HUES64 (cell line): ENCODE data around the gene GYG2.
A peak's percentile ranks its signal among the peaks of the same experiment; 100 is the strongest.
"Not testable (repeated sequence)": the region's sequence is repeated elsewhere in the genome, so short reads cannot be mapped to it uniquely, and the experiment has no call there.

Source experiments
- H3K27ac ChIP-seq: 2 replicates; pipeline ENCODE4 v1.7.0; 2013; ENCODE audit warnings: low read depth, low read length, inconsistent platforms
- H3K27me3 ChIP-seq: 2 replicates; pipeline ENCODE4 v1.6.1; 2013; ENCODE audit warnings: mild to moderate bottlenecking, low read length; ENCODE audit not compliant: insufficient read depth
- H3K36me3 ChIP-seq: 2 replicates; pipeline ENCODE4 v1.6.1; 2013; ENCODE audit warnings: mild to moderate bottlenecking, low read length; ENCODE audit not compliant: insufficient read depth
- H3K4me1 ChIP-seq: 2 replicates; pipeline ENCODE4 v1.6.1; 2013; ENCODE audit warnings: mild to moderate bottlenecking, low read length, moderate library complexity; ENCODE audit not compliant: insufficient read depth
- H3K4me3 ChIP-seq: 2 replicates; pipeline ENCODE4 v1.5.1; 2013; ENCODE audit warnings: mild to moderate bottlenecking, low read length, moderate library complexity
- H3K9ac ChIP-seq: 2 replicates; pipeline ENCODE4 v1.6.1; 2013; ENCODE audit warnings: mild to moderate bottlenecking, low read depth, low read length
- H3K9me3 ChIP-seq: 2 replicates; pipeline ENCODE4 v1.6.1; 2013; ENCODE audit warnings: low read depth, low read length; ENCODE audit not compliant: insufficient read depth
- WGBS: fragments of 150-250, 120-280 bp; methylation state at CpG from one replicate; pipeline ENCODE4 v1.1.7; 2013; ENCODE audit warnings: missing lambda C conversion rate; 5-methylcytosine and 5-hydroxymethylcytosine counted together

GYG2 gene

DNA sequence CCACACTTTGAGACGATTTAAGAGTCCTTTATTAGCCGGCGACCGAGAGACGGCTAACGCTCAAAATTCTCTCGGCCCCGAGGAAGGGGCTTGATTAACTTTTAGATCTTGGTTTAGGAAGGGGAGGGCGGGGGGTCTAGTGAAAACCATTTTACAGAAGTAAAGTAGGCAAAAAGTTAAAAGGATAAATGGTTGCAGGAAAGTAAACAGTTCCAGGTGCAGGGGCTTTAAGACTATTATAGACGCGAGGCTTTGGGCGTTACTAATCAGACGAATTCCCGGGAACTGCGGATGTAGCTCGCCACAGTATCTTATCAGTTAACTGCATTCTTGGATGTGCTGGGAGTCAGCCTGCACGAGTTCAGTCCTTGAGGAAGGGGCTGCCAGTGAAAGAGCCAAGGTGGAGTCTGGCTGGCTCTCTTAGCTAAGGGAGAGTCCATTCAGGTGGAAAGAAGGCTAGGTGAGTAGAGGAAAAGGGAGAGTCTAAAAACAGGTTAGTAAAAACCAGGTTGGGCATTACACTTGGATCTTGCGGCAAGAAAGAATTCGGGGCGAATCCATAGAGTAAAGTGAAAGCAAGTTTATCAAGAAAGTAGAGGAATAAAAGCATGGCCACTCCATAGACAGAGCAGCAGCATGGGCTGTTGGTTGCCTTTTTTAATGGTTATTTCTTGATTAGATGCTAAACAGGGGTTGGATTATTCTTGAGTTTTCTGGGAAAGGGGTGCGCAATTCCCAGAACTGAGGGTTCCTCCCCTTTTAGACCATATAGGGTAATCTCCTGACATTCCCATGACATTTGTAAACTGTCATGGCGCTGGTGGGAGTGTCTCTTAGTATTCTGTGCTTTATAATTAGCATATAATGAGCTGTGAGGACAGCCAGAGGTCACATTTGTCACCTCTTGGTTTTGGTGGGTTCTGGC is 62.1 kb downstream of the GYG2 start:
- Histone ChIP-seq H3K27ac (peak overlapping the region; percentile 70; the same call in 1 of the 2 replicates), H3K4me1 (peaks cover 11% of the 10 kb centered on the region; the same call in 1 of the 2 replicates)
- H3K4me3 ChIP-seq, H3K9me3 ChIP-seq, H3K36me3 ChIP-seq, H3K9ac ChIP-seq, H3K27me3 ChIP-seq: not testable (repeated sequence)
- WGBS, result 72% methylated on average over 13 of the region's 22 CpGs

DNA sequence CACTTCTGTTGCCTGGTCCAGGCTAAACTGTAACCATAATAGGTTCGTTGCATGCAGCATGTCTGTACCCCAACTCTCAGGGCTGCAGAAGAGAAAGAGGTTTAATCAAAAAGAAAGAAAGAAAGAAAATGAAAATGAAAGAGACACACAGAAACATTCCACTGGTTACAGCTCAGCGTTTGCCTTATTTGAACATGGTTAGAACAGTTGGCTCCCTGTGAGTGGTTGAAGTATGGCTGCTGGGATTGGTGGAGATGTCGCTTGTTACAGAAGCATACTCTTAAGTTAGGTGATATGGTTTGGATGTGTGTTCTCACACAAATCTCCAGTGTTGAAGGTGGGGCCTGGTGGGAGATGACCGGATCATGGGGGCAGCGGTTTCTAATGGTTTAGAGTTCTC is 64.1 kb downstream of the GYG2 start:
- Histone ChIP-seq H3K4me3 (no peak overlapping the region), H3K27me3 (no peaks in the 10 kb centered on the region), H3K27ac (no peak overlapping the region), H3K36me3 (no peaks in the 10 kb centered on the region), H3K9me3 (no peaks in the 10 kb centered on the region), H3K9ac (no peak overlapping the region), H3K4me1 (peaks cover 16% of the 10 kb centered on the region)
- WGBS, result 91% methylated on average over 5 of the region's 5 CpGs

DNA sequence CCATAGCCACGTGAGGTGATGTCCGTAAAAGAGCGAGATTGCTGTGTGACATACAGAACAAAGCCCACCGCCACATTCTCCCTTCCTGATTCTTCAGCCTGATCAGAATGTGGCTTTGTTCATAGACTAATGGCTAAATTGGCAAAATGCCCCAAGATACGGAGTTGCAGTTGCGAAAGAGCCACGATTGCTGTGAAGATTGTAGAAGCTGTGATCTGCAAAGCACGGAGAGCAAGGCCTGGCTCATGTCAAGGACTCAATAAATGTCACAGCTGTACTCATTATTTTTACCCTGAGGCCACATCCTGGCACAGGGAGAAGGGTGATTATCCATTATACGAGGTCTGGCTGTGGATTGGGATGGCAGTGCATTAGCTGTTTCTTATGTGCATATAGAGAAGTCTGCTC is 66.2 kb downstream of the GYG2 start:
- H3K36me3 ChIP-seq, result no peaks in the 10 kb centered on the region

GRCh38 chrX:2897311-2897689 is 68.6 kb downstream of the GYG2 start:
- Histone ChIP-seq H3K4me1 (peaks cover 5% of the 10 kb centered on the region; the same call in 1 of the 2 replicates), H3K4me3 (no peak overlapping the region), H3K9me3 (no peaks in the 10 kb centered on the region), H3K27me3 (no peaks in the 10 kb centered on the region), H3K36me3 (no peaks in the 10 kb centered on the region), H3K9ac (no peak overlapping the region), H3K27ac (no peak overlapping the region; the same call in 1 of the 2 replicates)
- 85% methylated on average over 12 of the region's 12 CpGs for WGBS

More for the DNA sequence above, 66.2 kb downstream of the GYG2 start:
- H3K27ac ChIP-seq, result no peak overlapping the region
- H3K9me3 ChIP-seq, result no peaks in the 10 kb centered on the region
- WGBS, result 88% methylated on average over 9 of the region's 9 CpGs
- H3K27me3 ChIP-seq, result no peaks in the 10 kb centered on the region
- H3K4me3 ChIP-seq, result no peak overlapping the region
- no peak overlapping the region for H3K9ac ChIP-seq
- peaks cover 16% of the 10 kb centered on the region for H3K4me1 ChIP-seq

DNA sequence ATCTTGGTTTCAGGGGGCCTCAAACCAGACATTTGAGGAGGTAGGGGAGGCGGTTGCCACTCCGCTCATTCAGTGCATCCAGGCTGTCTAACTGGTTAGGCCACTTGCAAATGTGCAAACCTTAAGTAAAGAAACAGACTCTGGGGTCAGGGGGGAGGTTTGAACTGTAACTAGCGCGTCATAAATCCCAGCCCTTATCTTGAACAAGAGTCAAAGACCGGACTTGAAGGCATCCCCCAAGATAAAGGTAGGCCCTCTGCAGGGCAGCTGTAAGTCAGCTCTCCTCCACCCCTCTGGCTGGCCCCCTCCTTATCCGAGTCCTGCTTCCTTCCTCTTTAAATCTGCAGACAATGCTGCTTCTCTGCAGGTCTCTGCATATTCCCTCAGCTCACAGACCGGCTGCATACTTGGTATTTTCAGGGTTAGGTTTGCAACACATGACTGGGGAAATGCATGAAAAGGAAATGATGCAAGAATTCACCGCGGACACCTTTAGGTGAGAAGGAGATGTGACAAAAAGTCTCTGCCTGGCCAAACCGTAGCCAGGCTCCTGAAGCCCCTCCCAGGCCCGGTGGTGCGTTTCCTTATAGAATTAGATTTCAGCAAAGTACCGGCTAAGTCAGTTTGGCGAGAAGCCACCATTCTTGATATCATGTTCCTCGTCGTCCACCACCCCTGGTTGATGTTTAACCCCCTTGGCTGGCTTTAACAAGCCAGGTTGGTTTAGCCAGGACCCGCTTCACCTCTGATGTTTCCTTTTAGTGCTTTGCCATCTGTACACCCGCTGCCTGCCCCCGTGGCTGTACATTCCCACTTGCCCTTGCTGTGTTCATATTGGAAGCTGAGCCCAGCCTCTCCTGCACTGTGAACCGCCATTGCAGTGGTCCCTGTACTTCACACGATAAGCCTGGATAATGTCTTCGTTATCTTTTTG is 69.2 kb downstream of the GYG2 start:
- H3K27me3 ChIP-seq, H3K9me3 ChIP-seq, H3K36me3 ChIP-seq, H3K4me1 ChIP-seq, H3K4me3 ChIP-seq: not testable (repeated sequence)
- Histone ChIP-seq H3K27ac (peak overlapping the region; percentile 52; the same call in 1 of the 2 replicates), H3K9ac (peak overlapping the region; percentile 40; the same call in 1 of the 2 replicates)
- WGBS, result 50% methylated on average over 22 of the region's 22 CpGs

DNA sequence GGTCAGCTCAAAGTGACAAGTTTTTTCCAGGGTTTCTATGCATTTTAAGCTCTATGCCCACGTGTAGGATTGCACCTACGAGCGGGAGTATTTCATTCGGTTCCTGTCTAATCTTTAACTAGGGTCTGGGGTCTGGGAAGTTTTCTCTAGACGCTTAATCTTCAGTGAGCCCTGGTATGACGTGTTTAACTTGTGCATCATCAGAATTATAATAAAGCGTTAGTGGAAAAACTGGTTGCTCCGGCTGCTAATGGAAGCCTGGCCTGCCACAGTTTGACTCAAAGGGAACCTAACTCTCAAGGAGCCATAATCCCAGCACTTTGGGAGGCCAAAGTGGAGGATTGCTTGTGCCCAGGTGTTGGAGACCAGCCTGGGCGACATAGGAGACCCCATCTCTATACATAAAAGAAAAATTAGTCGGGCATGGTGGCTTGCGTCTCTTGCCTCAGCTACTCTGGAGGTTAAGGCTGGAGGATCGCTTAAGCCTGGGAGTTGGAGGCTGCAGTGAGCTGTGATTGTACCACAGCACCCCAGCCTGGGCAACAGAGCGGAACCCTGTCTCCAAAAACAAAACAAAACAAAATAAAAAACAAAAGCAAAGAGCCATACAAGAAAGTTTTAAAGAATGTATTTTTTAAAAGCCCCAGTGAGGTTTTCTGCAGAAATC is 70.2 kb downstream of the GYG2 start:
- Histone ChIP-seq H3K9me3 (peaks cover 5% of the 10 kb centered on the region; the same call in 1 of the 2 replicates), H3K27me3 (no peaks in the 10 kb centered on the region), H3K4me3 (no peak overlapping the region), H3K4me1 (peaks cover 5% of the 10 kb centered on the region; the same call in 1 of the 2 replicates), H3K36me3 (no peaks in the 10 kb centered on the region), H3K9ac (no peak overlapping the region), H3K27ac (no peak overlapping the region; the same call in 1 of the 2 replicates)
- 91% methylated on average over 11 of the region's 13 CpGs for WGBS

DNA sequence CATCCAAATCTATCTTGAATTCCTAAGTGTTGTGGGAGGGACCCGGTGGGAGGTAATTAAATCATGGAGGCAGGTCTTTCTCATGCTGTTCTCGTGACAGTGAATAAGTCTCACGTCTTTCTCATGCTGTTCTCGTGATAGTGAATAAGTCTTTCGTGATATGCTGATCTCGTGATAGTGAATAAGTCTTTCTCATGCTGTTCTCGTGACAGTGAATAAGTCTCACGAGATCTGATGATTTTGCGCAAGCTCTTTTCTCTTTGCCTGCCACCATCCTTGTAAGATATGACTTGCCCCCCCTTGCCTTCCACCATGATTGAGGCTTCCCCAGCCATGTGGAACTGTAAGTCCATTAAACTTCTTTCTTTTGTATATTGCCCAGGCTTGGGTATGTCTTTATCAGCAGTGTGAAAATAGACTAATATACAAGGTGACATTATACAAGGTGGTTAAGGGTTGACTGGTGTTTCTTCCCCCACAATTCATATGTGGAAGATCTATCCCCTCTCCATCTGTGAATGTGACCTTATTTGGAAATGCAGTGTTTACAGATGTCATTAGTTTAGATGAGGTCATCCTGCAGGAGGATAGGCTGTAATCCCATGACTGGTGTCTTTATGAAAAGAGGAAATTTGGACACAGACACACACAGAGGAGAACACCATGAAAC is 72.8 kb downstream of the GYG2 start:
- Histone ChIP-seq H3K4me1 (peaks cover 5% of the 10 kb centered on the region; the same call in 1 of the 2 replicates), H3K36me3 (no peaks in the 10 kb centered on the region), H3K4me3 (no peak overlapping the region), H3K9ac (no peak overlapping the region), H3K27me3 (no peaks in the 10 kb centered on the region), H3K9me3 (peaks cover 5% of the 10 kb centered on the region; the same call in 1 of the 2 replicates), H3K27ac (no peak overlapping the region)
- 88% methylated on average over 9 of the region's 9 CpGs for WGBS

- no peak overlapping the region for H3K4me3 ChIP-seq
- H3K4me1 ChIP-seq, result no peaks in the 10 kb centered on the region
- WGBS, result no CpG with 5 or more reads among the region's 1 CpG
- peaks cover 5% of the 10 kb centered on the region; the same call in 1 of the 2 replicates for H3K9me3 ChIP-seq
- H3K27me3 ChIP-seq, result no peaks in the 10 kb centered on the region
- H3K36me3 ChIP-seq, result no peaks in the 10 kb centered on the region
- no peak overlapping the region for H3K27ac ChIP-seq
- no peak overlapping the region for H3K9ac ChIP-seq
Observed at GRCh38 chrX:2902841-2903240, 74.1 kb downstream of the GYG2 start.

DNA sequence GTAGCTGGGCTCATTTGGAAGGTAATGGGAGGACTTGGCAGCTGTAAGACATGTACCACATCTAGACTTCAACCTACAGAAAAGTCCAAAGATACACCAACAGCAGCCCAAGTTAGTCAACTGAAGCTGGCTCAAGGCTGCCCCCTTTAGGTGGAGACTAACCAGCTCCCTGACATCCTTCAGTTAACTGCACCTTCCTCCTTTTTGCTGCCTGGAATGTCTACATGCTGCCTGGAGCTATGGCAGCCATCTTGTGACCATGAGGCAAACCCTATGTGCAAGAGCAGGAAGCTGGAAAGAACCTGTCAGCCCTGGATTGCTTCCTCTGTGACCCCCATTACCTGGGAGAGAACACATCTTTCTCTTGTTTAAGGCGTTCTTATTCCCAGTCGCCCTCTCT is 74.6 kb downstream of the GYG2 start:
- no peaks in the 10 kb centered on the region for H3K4me1 ChIP-seq
- H3K9me3 ChIP-seq, result peaks cover 5% of the 10 kb centered on the region; the same call in 1 of the 2 replicates
- WGBS, result 100% methylated on average over 2 of the region's 2 CpGs
- no peaks in the 10 kb centered on the region for H3K27me3 ChIP-seq
- no peaks in the 10 kb centered on the region for H3K36me3 ChIP-seq
- no peak overlapping the region for H3K27ac ChIP-seq
- no peak overlapping the region for H3K9ac ChIP-seq
- no peak overlapping the region for H3K4me3 ChIP-seq

GRCh38 chrX:2907295-2907694 is 78.6 kb downstream of the GYG2 start:
- no peaks in the 10 kb centered on the region for H3K36me3 ChIP-seq
- H3K9ac ChIP-seq, result no peak overlapping the region
- H3K27me3 ChIP-seq, result no peaks in the 10 kb centered on the region
- 95% methylated on average over 27 of the region's 27 CpGs for WGBS
- H3K27ac ChIP-seq, result no peak overlapping the region
- H3K4me1 ChIP-seq, result no peaks in the 10 kb centered on the region
- H3K4me3 ChIP-seq, result no peak overlapping the region
- H3K9me3 ChIP-seq, result peaks cover 5% of the 10 kb centered on the region; the same call in 1 of the 2 replicates
